Ishikawa (cell line): ENCODE measurements around the gene C2CD2.

Source experiments
- CEBPB ChIP-seq: IDR thresholded peaks from 2 replicates; pipeline ENCODE4 v1.6.1; 2012
- CREB1 ChIP-seq: IDR thresholded peaks from 2 replicates; pipeline ENCODE4 v1.6.1; 2012; ENCODE audit warnings: low read depth
- EP300 ChIP-seq: IDR thresholded peaks from 2 replicates; pipeline ENCODE4 v1.6.1; 2012; ENCODE audit warnings: borderline replicate concordance
- MAX ChIP-seq: IDR thresholded peaks from 2 replicates; pipeline ENCODE4 v1.6.1; 2012
- RAD21 ChIP-seq: IDR thresholded peaks from 2 replicates; pipeline ENCODE4 v1.6.1; 2012; ENCODE audit warnings: low read depth
- ZBTB7A ChIP-seq: IDR thresholded peaks from 2 replicates; pipeline ENCODE4 v1.6.1; 2012; ENCODE audit warnings: low read depth

DNA sequence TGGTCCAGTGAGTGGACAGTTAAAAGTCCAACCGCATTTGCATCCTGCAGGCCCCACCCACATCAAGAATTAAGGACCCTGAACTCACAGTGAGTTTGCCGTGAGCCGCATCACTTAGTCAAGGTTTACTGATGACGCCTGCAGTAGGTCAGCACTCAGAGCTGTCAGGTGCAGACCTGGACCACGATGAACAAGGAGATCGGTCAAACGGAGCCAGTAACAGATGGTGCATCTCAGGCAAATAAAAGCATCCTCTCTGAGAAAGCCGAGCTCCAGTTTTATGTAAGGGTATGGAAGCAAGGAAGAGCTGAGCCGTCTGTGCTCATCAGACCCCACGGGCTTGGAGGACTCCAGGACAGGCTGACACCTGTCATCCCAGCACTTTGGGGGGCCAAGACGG lies 79.2 kb downstream of the C2CD2 start:
- TF ChIP-seq MAX = no peak
- TF ChIP-seq CEBPB = no peak
- TF ChIP-seq CREB1 = no peak
- TF ChIP-seq EP300 = no peak
- TF ChIP-seq RAD21 = no peak
- no peak for TF ChIP-seq ZBTB7A
